Fibroblast of lung (primary cell): Measurements from ENCODE around the gene SEC61B. TPM values are rescaled to one million over a fixed set of nuclear protein-coding genes. Genes with fewer than 3 reads are reported as not detected.

Source experiments
- DNase-seq, 2 donors: peaks; one replicate each; pipeline versions ENCODE4 v3.0.0 to v3.0.0-alpha.2; 2010; ENCODE audit warnings: low read depth in 2 of 2
- H2AFZ ChIP-seq: 2 replicates; pipeline ENCODE4 v1.5.1; 2012; ENCODE audit warnings: low read length, control low read depth, inconsistent platforms
- H3K27ac ChIP-seq: 2 replicates; pipeline ENCODE4 v1.5.1; 2011; ENCODE audit warnings: low read length, control low read depth; ENCODE audit not compliant: insufficient read depth
- H3K27me3 ChIP-seq: 2 replicates; pipeline ENCODE4 v1.5.1; 2011; ENCODE audit warnings: mild to moderate bottlenecking, low read length; ENCODE audit not compliant: control insufficient read depth, insufficient read depth
- H3K36me3 ChIP-seq: 2 replicates; pipeline ENCODE4 v1.5.1; 2011; ENCODE audit warnings: low read length; ENCODE audit not compliant: control insufficient read depth, insufficient read depth
- H3K4me1 ChIP-seq: 2 replicates; pipeline ENCODE4 v1.5.1; 2011; ENCODE audit warnings: low read length; ENCODE audit not compliant: control insufficient read depth, insufficient read depth; ENCODE audit errors: extremely low read depth
- H3K4me2 ChIP-seq: 2 replicates; pipeline ENCODE4 v1.5.1; 2011; ENCODE audit warnings: low read length, control low read depth; ENCODE audit not compliant: insufficient read depth; ENCODE audit errors: extremely low read depth
- H3K4me3 ChIP-seq, 4 experiments: fragments of 200-600 bp in 1 of 4; sonication (generic) in 1 of 4; replicated peaks in 1 of 4; 2 replicates each; pipeline ENCODE4 v1.5.1; 2011 to 2016; ENCODE audit warnings: low read length in 4 of 4, low read depth in 3 of 4, mild to moderate bottlenecking in 3 of 4, control low read depth in 2 of 4, inconsistent platforms in 1 of 4, mixed read lengths in 1 of 4; ENCODE audit not compliant: insufficient read depth in 1 of 4; ENCODE audit errors: control extremely low read depth in 1 of 4
- H3K79me2 ChIP-seq: 2 replicates; pipeline ENCODE4 v1.5.1; 2012; ENCODE audit warnings: mild to moderate bottlenecking, low read length, inconsistent platforms; ENCODE audit not compliant: control insufficient read depth, insufficient read depth
- H3K9ac ChIP-seq: 2 replicates; pipeline ENCODE4 v1.5.1; 2011; ENCODE audit warnings: mild to moderate bottlenecking, low read length, control low read depth; ENCODE audit not compliant: insufficient read depth
- H3K9me3 ChIP-seq: 2 replicates; pipeline ENCODE4 v1.5.1; 2012; ENCODE audit warnings: low read depth, low read length; ENCODE audit not compliant: control insufficient read depth, insufficient read depth
- H4K20me1 ChIP-seq: 2 replicates; pipeline ENCODE4 v1.5.1; 2011; ENCODE audit warnings: low read length; ENCODE audit not compliant: control insufficient read depth, insufficient read depth; ENCODE audit errors: extremely low read depth
- CTCF ChIP-seq, 2 donors: IDR thresholded peaks in 1 of 2; conservative IDR thresholded peaks in 1 of 2; 1 replicate in 1 of 2; 2 replicates in 1 of 2; pipeline ENCODE4 v1.5.1; 2011 to 2012; ENCODE audit warnings: low read length in 2 of 2, control low read depth in 1 of 2, inconsistent platforms in 1 of 2, low read depth in 1 of 2, mild to moderate bottlenecking in 1 of 2
- EZH2 ChIP-seq: IDR thresholded peaks from 2 replicates; pipeline ENCODE4 v1.5.1; 2012; ENCODE audit warnings: low read length, control low read depth, mild to moderate bottlenecking; ENCODE audit errors: missing control alignments
- polyA plus RNA-seq, 2 donors: library from polyadenylated mRNA; depleted of rRNA in 1 of 2; stranded (reverse) in 1 of 2; unstranded in 1 of 2; fragments of >200 nt; gene quantifications; 2 replicates each; pipeline ENCODE4 v1.2.1, GENCODE V29; 2011 to 2012; ENCODE audit warnings: missing spikeins in 1 of 2
- total RNA-seq: library from RNA; depleted of rRNA; stranded (reverse); fragments of >200 nt; gene quantifications from 2 replicates; pipeline ENCODE4 v1.2.1, GENCODE V29; 2014

The SEC61B gene
- total and polyA plus RNA-seq, 2 donors (not counting 1 experiment from before 2014, with no cell fraction given) = 58.8 to 213 TPM

- no peaks in the 10 kb centered on the region for H3K36me3 ChIP-seq
- no peaks in the 10 kb centered on the region for H3K27me3 ChIP-seq
- DNase-seq = no peak
- TF ChIP-seq CTCF (conservative IDR thresholded peaks at IDR 0.05 in 1 of 2, IDR thresholded peaks at IDR 0.05 in 1 of 2; ENCODE audit: low read depth in 1 of 2, low read length in 2 of 2) (no peak), EZH2 (no peak)
- H3K9ac ChIP-seq = peak overlapping the region; percentile 99
- H3K27ac ChIP-seq = peak overlapping the region; percentile 99
- peak overlapping the region; percentile 98 for H3K4me2 ChIP-seq
- H3K9me3 ChIP-seq = no peaks in the 10 kb centered on the region
- H4K20me1 ChIP-seq = no peaks in the 10 kb centered on the region
- peak overlapping the region; percentile 86 to 96 (median 96) for H3K4me3 ChIP-seq
- H3K4me1 ChIP-seq = peaks cover 3% of the 10 kb centered on the region
- H3K79me2 ChIP-seq = peaks cover 82% of the 10 kb centered on the region
- H2AFZ ChIP-seq = no peak overlapping the region
Measured at GRCh38 chr9:99221266-99221620, 839 bp upstream of the SEC61B start.

GRCh38 chr9:99222416-99223270 is 561 bp downstream of the SEC61B start:
- H3K27ac ChIP-seq = peak overlapping the region; percentile 99
- peak in 1 of 2 donors; percentile 42 for DNase-seq
- H3K4me1 ChIP-seq = peaks cover 3% of the 10 kb centered on the region
- H2AFZ ChIP-seq = peak overlapping the region; percentile 3
- H3K9me3 ChIP-seq = no peaks in the 10 kb centered on the region
- H4K20me1 ChIP-seq = no peaks in the 10 kb centered on the region
- peak overlapping the region; percentile 99 for H3K9ac ChIP-seq
- peaks cover 84% of the 10 kb centered on the region for H3K79me2 ChIP-seq
- H3K4me2 ChIP-seq = peak overlapping the region; percentile 96
- TF ChIP-seq CTCF (conservative IDR thresholded peaks at IDR 0.05 in 1 of 2, IDR thresholded peaks at IDR 0.05 in 1 of 2; ENCODE audit: low read depth in 1 of 2, low read length in 2 of 2) (no peak), EZH2 (no peak)
- H3K36me3 ChIP-seq = no peaks in the 10 kb centered on the region
- peak overlapping the region; percentile 86 to 96 (median 96) for H3K4me3 ChIP-seq
- H3K27me3 ChIP-seq = no peaks in the 10 kb centered on the region

GRCh38 chr9:99224445-99224844 is 2.4 kb downstream of the SEC61B start:
- H3K4me1 ChIP-seq = peaks cover 3% of the 10 kb centered on the region
- no peak overlapping the region for H3K4me3 ChIP-seq
- H3K27me3 ChIP-seq = no peaks in the 10 kb centered on the region
- TF ChIP-seq CTCF (conservative IDR thresholded peaks at IDR 0.05 in 1 of 2, IDR thresholded peaks at IDR 0.05 in 1 of 2; ENCODE audit: low read depth in 1 of 2, low read length in 2 of 2) = no peak
- no peak for TF ChIP-seq EZH2
- DNase-seq = no peak
- H3K79me2 ChIP-seq = peaks cover 70% of the 10 kb centered on the region
- H3K4me2 ChIP-seq = no peak overlapping the region
- H3K27ac ChIP-seq = no peak overlapping the region
- H3K36me3 ChIP-seq = peaks cover 5% of the 10 kb centered on the region
- no peaks in the 10 kb centered on the region for H3K9me3 ChIP-seq
- H3K9ac ChIP-seq = no peak overlapping the region
- no peak overlapping the region for H2AFZ ChIP-seq
- H4K20me1 ChIP-seq = no peaks in the 10 kb centered on the region
